Esophagus squamous epithelium (tissue), 4 donors: ENCODE data around the gene CUL3.

Source experiments
- CTCF ChIP-seq, 6 experiments: fragments of 450-650 bp in 4 of 6; fragments of 200-600 bp in 2 of 6; sonication (generic) in 2 of 6; IDR thresholded peaks; one replicate each; pipeline ENCODE4 v1.5.1; 2016 to 2019; ENCODE audit warnings: antibody characterized with exemption in 6 of 6, mild to moderate bottlenecking in 4 of 6, moderate library complexity in 4 of 6
- POLR2A ChIP-seq, 4 donors: fragments of 450-650 bp; IDR thresholded peaks; one replicate each; pipeline ENCODE4 v1.6.1; 2017; ENCODE audit warnings: antibody characterized with exemption in 4 of 4, mild to moderate bottlenecking in 4 of 4, moderate library complexity in 3 of 4

DNA sequence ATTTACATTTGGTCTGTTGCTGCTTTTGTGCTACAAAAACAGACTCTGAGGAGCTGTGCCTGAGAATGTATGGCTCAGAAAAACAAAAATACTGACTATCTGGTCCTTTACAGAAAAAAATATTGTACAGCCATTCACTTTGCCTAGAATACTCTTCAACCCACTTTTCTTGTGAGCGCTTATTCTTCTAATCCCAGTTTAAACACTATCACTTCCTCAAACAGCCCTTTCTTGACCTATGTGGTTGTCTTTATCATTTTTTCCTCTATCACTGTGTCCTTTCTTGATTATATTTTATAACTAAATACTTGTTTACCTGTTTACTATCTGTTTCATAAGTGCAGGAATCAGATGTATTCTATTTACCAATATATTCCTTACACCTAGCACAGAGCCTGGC, 33.5 kb downstream of the CUL3 start:
- TF ChIP-seq CTCF (IDR thresholded peaks at IDR 0.05): no peak
- TF ChIP-seq POLR2A (IDR thresholded peaks at IDR 0.05): no peak
